WTC11 (cell line): ENCODE data around the gene KLHL25. TPM values are rescaled to one million over a fixed set of nuclear protein-coding genes. Genes with fewer than 3 reads are reported as not detected.

Experiments
- ATAC-seq: fragments of 200-7000 bp; cut with Tn5 transposase; 2 replicates; pipeline ENCODE4 v1.10.0; 2021; ENCODE audit warnings: mild to moderate bottlenecking, moderate library complexity
- CTCF ChIA-PET: fragments of 300-600 bp; sonication (Branson Sonifier 250); formaldehyde crosslinking; loops from one replicate; lab custom pipeline; 2021; ENCODE audit warnings: antibody characterized with exemption; lab: Charles Lee
- POLR2A ChIA-PET: fragments of 350-600 bp; sonication (Branson Sonifier 250); formaldehyde crosslinking; loops from one replicate; lab custom pipeline; 2021; ENCODE audit warnings: antibody characterized with exemption; lab: Charles Lee
- DNase-seq: peaks from one replicate; pipeline ENCODE4 v3.0.0; 2021; ENCODE audit warnings: low spot score
- H3K27ac Mint-ChIP-seq: 2 replicates; pipeline ENCODE4 v1.8.0; 2021; ENCODE audit warnings: mixed read lengths
- H3K27me3 Mint-ChIP-seq: 2 replicates; pipeline ENCODE4 v1.8.0; 2021; ENCODE audit warnings: low read depth, mild to moderate bottlenecking, moderate library complexity, mixed read lengths
- H3K36me3 Mint-ChIP-seq: 2 replicates; pipeline ENCODE4 v1.8.0; 2021; ENCODE audit warnings: mixed read lengths
- H3K4me1 Mint-ChIP-seq: 2 replicates; pipeline ENCODE4 v1.8.0; 2022; ENCODE audit warnings: mixed read lengths
- H3K4me3 Mint-ChIP-seq: 2 replicates; pipeline ENCODE4 v1.8.0; 2021; ENCODE audit warnings: mild to moderate bottlenecking, moderate library complexity, mixed read lengths
- H3K9me3 Mint-ChIP-seq: 2 replicates; pipeline ENCODE4 v1.8.0; 2021; ENCODE audit warnings: mixed read lengths
- ARID4B ChIP-seq: sonication (generic); formaldehyde crosslinking; IDR thresholded peaks from 2 replicates; pipeline ENCODE4 v1.8.0; 2023; ENCODE audit warnings: missing genetic modification reagents, mild to moderate bottlenecking, borderline replicate concordance
- ATF6 ChIP-seq: sonication (generic); formaldehyde crosslinking; IDR thresholded peaks from 2 replicates; pipeline ENCODE4 v1.8.1; 2023; ENCODE audit warnings: mild to moderate bottlenecking, missing genetic modification reagents
- CREB1 ChIP-seq: sonication (generic); formaldehyde crosslinking; IDR thresholded peaks from 2 replicates; pipeline ENCODE4 v1.8.0; 2023; ENCODE audit warnings: mild to moderate bottlenecking, missing genetic modification reagents
- E2F5 ChIP-seq: sonication (generic); formaldehyde crosslinking; IDR thresholded peaks from 2 replicates; pipeline ENCODE4 v1.8.1; 2022; ENCODE audit warnings: mild to moderate bottlenecking, moderate library complexity, missing genetic modification reagents
- ERG ChIP-seq: fragments of 250-450 bp; sonication (Bioruptor Pico); IDR thresholded peaks from 2 replicates; pipeline ENCODE4 v1.8.0; 2021; ENCODE audit warnings: mild to moderate bottlenecking
- GABPB1 ChIP-seq: sonication (generic); formaldehyde crosslinking; IDR thresholded peaks from 2 replicates; pipeline ENCODE4 v1.8.1; 2023; ENCODE audit warnings: mild to moderate bottlenecking, missing genetic modification reagents
- GRHL2 ChIP-seq: fragments of 250-450 bp; sonication (Bioruptor Pico); IDR thresholded peaks from 2 replicates; pipeline ENCODE4 v1.8.0; 2022; ENCODE audit warnings: mild to moderate bottlenecking, moderate library complexity; ENCODE audit not compliant: insufficient replicate concordance, severe bottlenecking
- IRF1 ChIP-seq: sonication (generic); formaldehyde crosslinking; IDR thresholded peaks from 2 replicates; pipeline ENCODE4 v1.8.0; 2023; ENCODE audit warnings: missing genetic modification reagents
- NFATC4 ChIP-seq: fragments of 250-450 bp; sonication (Bioruptor Pico); IDR thresholded peaks from 2 replicates; pipeline ENCODE4 v1.9.0; 2021; ENCODE audit warnings: mild to moderate bottlenecking
- NFYB ChIP-seq: sonication (generic); formaldehyde crosslinking; conservative IDR thresholded peaks from 2 replicates; pipeline ENCODE4 v1.8.0; 2022; ENCODE audit warnings: low read depth, missing genetic modification reagents
- PREB ChIP-seq: sonication (generic); formaldehyde crosslinking; IDR thresholded peaks from 2 replicates; pipeline ENCODE4 v1.8.1; 2022; ENCODE audit warnings: mild to moderate bottlenecking, missing genetic modification reagents, moderate library complexity, borderline replicate concordance
- SMAD4 ChIP-seq: sonication (generic); formaldehyde crosslinking; IDR thresholded peaks from 2 replicates; pipeline ENCODE4 v1.8.0; 2022; ENCODE audit warnings: mild to moderate bottlenecking, missing genetic modification reagents
- STAT6 ChIP-seq: sonication (generic); formaldehyde crosslinking; conservative IDR thresholded peaks from 2 replicates; pipeline ENCODE4 v1.8.1; 2023; ENCODE audit warnings: mild to moderate bottlenecking, low read depth, missing genetic modification reagents, moderate library complexity
- TCF7 ChIP-seq: sonication (generic); formaldehyde crosslinking; IDR thresholded peaks from 2 replicates; pipeline ENCODE4 v1.8.0; 2022; ENCODE audit warnings: mild to moderate bottlenecking, low read depth, missing genetic modification reagents, moderate library complexity
- TEAD1 ChIP-seq: sonication (generic); formaldehyde crosslinking; IDR thresholded peaks from 2 replicates; pipeline ENCODE4 v1.8.0; 2022; ENCODE audit warnings: mild to moderate bottlenecking, missing genetic modification reagents
- ZBTB21 ChIP-seq: sonication (generic); formaldehyde crosslinking; IDR thresholded peaks from 2 replicates; pipeline ENCODE4 v1.8.1; 2023; ENCODE audit warnings: mild to moderate bottlenecking, missing genetic modification reagents, borderline replicate concordance
- ZNF138 ChIP-seq: sonication (generic); formaldehyde crosslinking; conservative IDR thresholded peaks from 2 replicates; pipeline ENCODE4 v1.8.1; 2022; ENCODE audit warnings: mild to moderate bottlenecking, moderate library complexity, missing genetic modification reagents
- ZNF232 ChIP-seq: sonication (generic); formaldehyde crosslinking; IDR thresholded peaks from 2 replicates; pipeline ENCODE4 v1.8.0; 2022; ENCODE audit warnings: mild to moderate bottlenecking, missing genetic modification reagents
- ZNF281 ChIP-seq: sonication (generic); formaldehyde crosslinking; IDR thresholded peaks from 2 replicates; pipeline ENCODE4 v1.8.0; 2023; ENCODE audit warnings: mild to moderate bottlenecking, missing genetic modification reagents
- ZNF423 ChIP-seq: fragments of 250-450 bp; sonication (Bioruptor Pico); IDR thresholded peaks from 2 replicates; pipeline ENCODE4 v2.1.2; 2022; ENCODE audit warnings: mild to moderate bottlenecking, moderate library complexity
- total RNA-seq: library from RNA; stranded (reverse); gene quantifications from 3 replicates; pipeline ENCODE4 v1.2.3, GENCODE V29; 2021

Gene KLHL25
- total RNA-seq, 1 experiment from 2014 or later: 14.1 TPM

- ChIA-PET CTCF (interaction anchor here (0.9 to 1.0 kb wide), 2 partner anchors 35 to 108 kb away, joined by 3 read pairs; no protein-coding TSS in a partner anchor), POLR2A (no interaction called here)
- no peak overlapping the region for H3K27ac Mint-ChIP-seq
- H3K27me3 Mint-ChIP-seq: peaks cover 18% of the 10 kb centered on the region
- no peak overlapping the region for H3K4me3 Mint-ChIP-seq
- DNase-seq (no peak), ATAC-seq (no peak)
- no peaks in the 10 kb centered on the region for H3K36me3 Mint-ChIP-seq
- peaks cover 20% of the 10 kb centered on the region for H3K4me1 Mint-ChIP-seq
- H3K9me3 Mint-ChIP-seq: no peaks in the 10 kb centered on the region
- TF ChIP-seq PREB: no peak
- TF ChIP-seq TCF7 (CRISPR knock-in tag): no peak
- TF ChIP-seq GRHL2 (CRISPR knock-in tag): no peak
- TF ChIP-seq ARID4B: no peak
- no peak for TF ChIP-seq ZNF423
- TF ChIP-seq GABPB1 (CRISPR knock-in tag): no peak
- TF ChIP-seq NFYB (CRISPR knock-in tag): no peak
- TF ChIP-seq TEAD1 (CRISPR knock-in tag): no peak
- TF ChIP-seq ATF6 (CRISPR knock-in tag): no peak
- no peak for TF ChIP-seq NFATC4
- no peak for TF ChIP-seq IRF1
Observed at GRCh38 chr15:85837881-85838280, 43.2 kb upstream of the KLHL25 start.

GRCh38 chr15:85837011-85837433, 42.3 kb upstream of the KLHL25 start:
- ATAC-seq: no peak
- no peaks in the 10 kb centered on the region for H3K36me3 Mint-ChIP-seq
- H3K4me3 Mint-ChIP-seq: no peak overlapping the region
- no peak overlapping the region for H3K27ac Mint-ChIP-seq
- ChIA-PET CTCF (interaction anchor here (0.9 kb wide), 1 partner anchor 107 kb away, joined by 3 read pairs; no protein-coding TSS in a partner anchor), POLR2A (interaction anchor here (0.5 to 0.7 kb wide), 2 partner anchors 73 to 355 kb away, joined by 3 read pairs; no protein-coding TSS in a partner anchor)
- no peaks in the 10 kb centered on the region for H3K9me3 Mint-ChIP-seq
- peaks cover 20% of the 10 kb centered on the region for H3K4me1 Mint-ChIP-seq
- no peak for DNase-seq
- peaks cover 18% of the 10 kb centered on the region for H3K27me3 Mint-ChIP-seq
- no peak for TF ChIP-seq STAT6 (CRISPR knock-in tag)
- no peak for TF ChIP-seq ZNF232
- no peak for TF ChIP-seq ZNF138 (CRISPR knock-in tag)
- no peak for TF ChIP-seq E2F5 (CRISPR knock-in tag)
- no peak for TF ChIP-seq ZNF281 (CRISPR knock-in tag)
- no peak for TF ChIP-seq ZBTB21 (CRISPR knock-in tag)
- TF ChIP-seq ERG (CRISPR knock-in tag): no peak
- no peak for TF ChIP-seq SMAD4 (CRISPR knock-in tag)
- TF ChIP-seq CREB1 (CRISPR knock-in tag): no peak
